ENCODE measurements around the gene LDB2.

The LDB2 gene

DNA sequence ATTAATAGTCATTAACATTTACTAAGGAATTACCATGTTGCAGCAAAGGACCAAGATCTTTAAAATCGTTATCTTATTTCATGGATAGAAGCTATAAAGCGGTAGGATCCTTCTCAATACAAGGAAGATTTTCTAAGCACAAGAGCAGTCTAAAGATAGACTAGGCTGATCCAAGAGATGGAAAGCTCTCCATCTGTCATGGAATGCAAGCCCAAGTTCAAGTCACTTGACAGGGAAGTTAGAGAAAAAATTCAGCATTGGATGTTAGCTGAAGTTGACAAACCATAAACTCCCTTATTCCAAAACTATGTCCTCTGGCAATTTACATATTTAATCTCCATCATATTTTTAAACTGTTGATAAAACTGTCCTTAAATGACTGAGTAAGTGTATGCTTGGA lies 177.7 kb downstream of the LDB2 start:
- Histone ChIP-seq H3K4me3 (ENCODE audit: insufficient read length, low read depth) (no peak overlapping the region), H3K4me1 (ENCODE audit: insufficient read depth, insufficient read length) (no peaks in the 10 kb centered on the region), H3K9me3 (ENCODE audit: insufficient read depth, low read length) (0 out of 2 replicates have a peak, but pooled peaks cover 6% of the 10 kb centered on the region), H3K27me3 (ENCODE audit: insufficient read depth, insufficient read length) (no peaks in the 10 kb centered on the region), H3K9ac (ENCODE audit: insufficient read length, low read depth) (no peak overlapping the region), H3K36me3 (ENCODE audit: insufficient read depth, insufficient read length, low read length) (no peaks in the 10 kb centered on the region)
- TF ChIP-seq SUZ12 (IDR thresholded peaks at IDR 0.05; ENCODE audit: extremely low read depth, insufficient read depth, insufficient read length) (no peak), ZNF274 (IDR thresholded peaks at IDR 0.05; ENCODE audit: low read depth, low read length) (no peak), YY1 (IDR thresholded peaks at IDR 0.05; ENCODE audit: insufficient read depth, insufficient read length) (no peak)
- no peak for DNase-seq (ENCODE audit: low read depth, low spot score)

DNA sequence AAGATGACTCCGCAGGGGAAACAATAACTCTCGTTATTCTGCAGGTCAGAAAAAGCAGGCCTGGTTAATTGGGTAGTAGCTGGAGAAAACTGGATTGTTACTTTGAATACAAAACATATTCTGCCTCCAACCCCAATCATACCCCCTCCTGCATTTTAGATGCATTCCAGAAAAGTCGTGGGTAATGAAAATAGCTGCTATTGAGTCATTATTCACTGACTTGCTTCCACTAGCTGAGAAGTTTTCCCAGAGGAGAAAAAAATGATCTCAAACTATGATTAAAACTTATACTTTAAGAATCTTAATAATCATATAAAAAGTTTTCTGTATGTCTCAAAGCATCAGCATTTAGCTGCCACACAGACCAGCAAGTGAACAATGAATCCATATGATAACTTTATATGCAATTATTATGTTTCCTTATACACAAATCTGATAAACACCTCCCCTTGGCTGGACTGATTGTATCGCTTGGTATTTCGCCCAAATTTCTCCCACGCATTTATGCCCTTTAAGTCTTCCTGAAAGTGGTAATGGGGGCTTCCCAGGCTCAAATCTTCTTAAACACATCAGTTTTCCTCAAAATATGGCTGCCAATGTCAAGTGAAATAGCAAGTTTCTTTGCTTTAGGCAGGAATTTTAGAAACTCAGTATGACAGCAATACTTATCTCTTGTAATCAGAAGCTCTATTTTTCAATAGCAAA lies 181.0 kb downstream of the LDB2 start:
- H3K9ac ChIP-seq (ENCODE audit: insufficient read length, low read depth): no peak overlapping the region
- DNase-seq (ENCODE audit: low read depth, low spot score): no peak
- H3K4me3 ChIP-seq (ENCODE audit: insufficient read length, low read depth): no peak overlapping the region
- TF ChIP-seq SUZ12 (IDR thresholded peaks at IDR 0.05; ENCODE audit: extremely low read depth, insufficient read depth, insufficient read length) (no peak), ZNF274 (IDR thresholded peaks at IDR 0.05; ENCODE audit: low read depth, low read length) (no peak), YY1 (IDR thresholded peaks at IDR 0.05; ENCODE audit: insufficient read depth, insufficient read length) (no peak)
- H3K9me3 ChIP-seq (ENCODE audit: insufficient read depth, low read length): no peaks in the 10 kb centered on the region
- H3K27me3 ChIP-seq (ENCODE audit: insufficient read depth, insufficient read length): no peaks in the 10 kb centered on the region
- no peaks in the 10 kb centered on the region for H3K36me3 ChIP-seq (ENCODE audit: insufficient read depth, insufficient read length, low read length)
- no peaks in the 10 kb centered on the region for H3K4me1 ChIP-seq (ENCODE audit: insufficient read depth, insufficient read length)

DNA sequence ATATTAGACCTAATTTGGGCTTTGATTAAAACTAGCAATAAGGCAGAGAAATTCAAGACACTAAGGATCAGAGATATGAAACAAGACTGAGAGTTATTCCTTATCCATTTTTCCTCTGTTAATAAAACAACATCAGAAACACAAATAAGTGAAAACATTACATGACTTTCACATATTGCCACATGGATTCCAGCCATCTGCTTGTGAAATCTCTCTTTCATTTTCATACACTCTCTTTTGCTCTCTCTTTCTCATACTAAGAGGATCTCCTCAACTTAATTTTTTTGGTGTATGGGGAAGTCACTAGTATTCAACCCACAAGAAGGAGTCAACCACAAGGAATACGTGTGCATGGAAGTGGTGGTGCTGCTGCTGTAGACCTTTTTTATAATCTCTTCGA lies 183.0 kb downstream of the LDB2 start:
- Histone ChIP-seq H3K9me3 (ENCODE audit: insufficient read depth, low read length) (no peaks in the 10 kb centered on the region), H3K4me3 (ENCODE audit: insufficient read length, low read depth) (no peak overlapping the region), H3K4me1 (ENCODE audit: insufficient read depth, insufficient read length) (no peaks in the 10 kb centered on the region), H3K9ac (ENCODE audit: insufficient read length, low read depth) (no peak overlapping the region), H3K36me3 (ENCODE audit: insufficient read depth, insufficient read length, low read length) (no peaks in the 10 kb centered on the region), H3K27me3 (ENCODE audit: insufficient read depth, insufficient read length) (no peaks in the 10 kb centered on the region)
- no peak for TF ChIP-seq SUZ12 (IDR thresholded peaks at IDR 0.05; ENCODE audit: extremely low read depth, insufficient read depth, insufficient read length)
- TF ChIP-seq ZNF274 (IDR thresholded peaks at IDR 0.05; ENCODE audit: low read depth, low read length): no peak
- no peak for TF ChIP-seq YY1 (IDR thresholded peaks at IDR 0.05; ENCODE audit: insufficient read depth, insufficient read length)
- DNase-seq (ENCODE audit: low read depth, low spot score): no peak

DNA sequence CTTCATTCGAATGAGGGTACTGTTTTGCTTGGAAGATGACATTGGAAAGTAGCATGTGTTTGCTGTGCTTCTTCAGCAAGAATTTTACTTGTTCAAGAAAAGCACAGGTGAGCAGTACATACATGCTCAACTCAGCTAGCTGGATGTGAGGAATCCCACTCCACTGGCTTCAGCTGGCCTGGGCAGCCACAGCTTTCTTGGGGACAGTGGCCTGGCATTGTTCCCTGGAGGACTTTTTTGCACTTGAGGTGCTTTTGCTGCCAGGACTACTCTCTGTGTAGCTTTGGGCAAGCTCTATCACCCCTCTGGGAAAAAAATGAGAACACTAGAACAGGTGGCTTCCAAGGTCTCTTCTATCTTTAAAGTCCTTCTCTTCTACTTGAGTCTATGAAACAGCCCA lies 184.3 kb downstream of the LDB2 start:
- H3K27me3 ChIP-seq (ENCODE audit: insufficient read depth, insufficient read length): no peaks in the 10 kb centered on the region
- no peaks in the 10 kb centered on the region for H3K36me3 ChIP-seq (ENCODE audit: insufficient read depth, insufficient read length, low read length)
- no peak overlapping the region for H3K4me3 ChIP-seq (ENCODE audit: insufficient read length, low read depth)
- H3K9me3 ChIP-seq (ENCODE audit: insufficient read depth, low read length): no peaks in the 10 kb centered on the region
- H3K4me1 ChIP-seq (ENCODE audit: insufficient read depth, insufficient read length): no peaks in the 10 kb centered on the region
- no peak overlapping the region for H3K9ac ChIP-seq (ENCODE audit: insufficient read length, low read depth)
- TF ChIP-seq ZNF274 (IDR thresholded peaks at IDR 0.05; ENCODE audit: low read depth, low read length) (no peak), SUZ12 (IDR thresholded peaks at IDR 0.05; ENCODE audit: extremely low read depth, insufficient read depth, insufficient read length) (no peak), YY1 (IDR thresholded peaks at IDR 0.05; ENCODE audit: insufficient read depth, insufficient read length) (no peak)
- no peak for DNase-seq (ENCODE audit: low read depth, low spot score)

DNA sequence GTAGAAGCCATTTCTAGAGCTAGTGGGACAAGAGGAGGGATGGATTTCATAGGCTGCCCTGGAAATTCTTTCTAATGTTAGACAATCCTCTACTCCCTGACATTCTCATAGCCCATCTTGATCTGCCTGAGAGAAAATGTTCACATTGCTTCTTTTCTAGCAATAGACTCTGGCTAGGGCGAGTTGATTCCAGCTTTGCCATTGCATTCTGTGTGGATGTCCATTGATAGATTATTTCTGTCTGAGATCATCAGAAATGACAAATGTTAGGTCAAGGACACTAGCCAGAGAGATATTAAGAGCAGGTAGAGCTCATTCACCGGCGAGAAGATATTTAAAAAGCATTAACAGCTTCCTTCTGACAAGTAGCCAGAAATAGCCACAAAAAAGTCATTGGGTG lies 184.7 kb downstream of the LDB2 start:
- Histone ChIP-seq H3K4me3 (ENCODE audit: insufficient read length, low read depth) (no peak overlapping the region), H3K4me1 (ENCODE audit: insufficient read depth, insufficient read length) (no peaks in the 10 kb centered on the region), H3K9ac (ENCODE audit: insufficient read length, low read depth) (no peak overlapping the region), H3K27me3 (ENCODE audit: insufficient read depth, insufficient read length) (no peaks in the 10 kb centered on the region), H3K9me3 (ENCODE audit: insufficient read depth, low read length) (no peaks in the 10 kb centered on the region), H3K36me3 (ENCODE audit: insufficient read depth, insufficient read length, low read length) (no peaks in the 10 kb centered on the region)
- DNase-seq (ENCODE audit: low read depth, low spot score): no peak
- TF ChIP-seq YY1 (IDR thresholded peaks at IDR 0.05; ENCODE audit: insufficient read depth, insufficient read length) (no peak), ZNF274 (IDR thresholded peaks at IDR 0.05; ENCODE audit: low read depth, low read length) (no peak), SUZ12 (IDR thresholded peaks at IDR 0.05; ENCODE audit: extremely low read depth, insufficient read depth, insufficient read length) (no peak)

GRCh38 chr4:16713271-16713670 lies 185.2 kb downstream of the LDB2 start:
- Histone ChIP-seq H3K36me3 (ENCODE audit: insufficient read depth, insufficient read length, low read length) (no peaks in the 10 kb centered on the region), H3K4me3 (ENCODE audit: insufficient read length, low read depth) (no peak overlapping the region), H3K4me1 (ENCODE audit: insufficient read depth, insufficient read length) (no peaks in the 10 kb centered on the region), H3K9ac (ENCODE audit: insufficient read length, low read depth) (no peak overlapping the region), H3K27me3 (ENCODE audit: insufficient read depth, insufficient read length) (no peaks in the 10 kb centered on the region), H3K9me3 (ENCODE audit: insufficient read depth, low read length) (no peaks in the 10 kb centered on the region)
- TF ChIP-seq ZNF274 (IDR thresholded peaks at IDR 0.05; ENCODE audit: low read depth, low read length) (no peak), YY1 (IDR thresholded peaks at IDR 0.05; ENCODE audit: insufficient read depth, insufficient read length) (no peak), SUZ12 (IDR thresholded peaks at IDR 0.05; ENCODE audit: extremely low read depth, insufficient read depth, insufficient read length) (no peak)
- DNase-seq (ENCODE audit: low read depth, low spot score): no peak

- TF ChIP-seq YY1 (IDR thresholded peaks at IDR 0.05; ENCODE audit: insufficient read depth, insufficient read length): no peak
- TF ChIP-seq ZNF274 (IDR thresholded peaks at IDR 0.05; ENCODE audit: low read depth, low read length): no peak
- TF ChIP-seq SUZ12 (IDR thresholded peaks at IDR 0.05; ENCODE audit: extremely low read depth, insufficient read depth, insufficient read length): no peak
- Histone ChIP-seq H3K9ac (ENCODE audit: insufficient read length, low read depth) (no peak overlapping the region), H3K27me3 (ENCODE audit: insufficient read depth, insufficient read length) (no peaks in the 10 kb centered on the region), H3K9me3 (ENCODE audit: insufficient read depth, low read length) (no peaks in the 10 kb centered on the region), H3K4me3 (ENCODE audit: insufficient read length, low read depth) (no peak overlapping the region), H3K36me3 (ENCODE audit: insufficient read depth, insufficient read length, low read length) (no peaks in the 10 kb centered on the region), H3K4me1 (ENCODE audit: insufficient read depth, insufficient read length) (no peaks in the 10 kb centered on the region)
- DNase-seq (ENCODE audit: low read depth, low spot score): no peak
Measured at GRCh38 chr4:16710198-16710597, 188.2 kb downstream of the LDB2 start.

Data from NT2/D1 (cell line).